OCI-LY1 (cell line): Measurements from ENCODE around the gene KIFBP.
A peak's percentile ranks its signal among the peaks of the same experiment; 100 is the strongest.

Source experiments
- H2AFZ ChIP-seq: fragments of 200-600 bp; sonication (generic), shearing (Covaris generic); 2 replicates; pipeline ENCODE4 v1.6.0; 2014; ENCODE audit warnings: antibody characterized with exemption, mild to moderate bottlenecking, low read length
- H3F3A ChIP-seq: fragments of 200-600 bp; sonication (generic), shearing (Covaris generic); 2 replicates; pipeline ENCODE4 v1.6.0; 2014; ENCODE audit warnings: mild to moderate bottlenecking, antibody characterized with exemption, low read length, moderate library complexity; ENCODE audit not compliant: insufficient read depth
- H3K27ac ChIP-seq: fragments of 200-600 bp; sonication (generic); 2 replicates; pipeline ENCODE4 v1.5.1; 2014; ENCODE audit warnings: low read length, mixed run types, mild to moderate bottlenecking, low read depth; ENCODE audit not compliant: poor library complexity, severe bottlenecking
- H3K27me3 ChIP-seq: fragments of 200-600 bp; sonication (generic); 2 replicates; pipeline ENCODE4 v1.6.0; 2014; ENCODE audit warnings: antibody characterized with exemption, mild to moderate bottlenecking, low read length, moderate library complexity; ENCODE audit not compliant: insufficient read depth
- H3K36me3 ChIP-seq: fragments of 200-600 bp; sonication (generic); 2 replicates; pipeline ENCODE4 v1.6.1; 2014; ENCODE audit warnings: mild to moderate bottlenecking, antibody characterized with exemption, low read length, moderate library complexity, mixed read lengths; ENCODE audit not compliant: insufficient read depth
- H3K4me1 ChIP-seq: fragments of 200-600 bp; sonication (generic); 2 replicates; pipeline ENCODE4 v1.5.1; 2014; ENCODE audit warnings: mild to moderate bottlenecking, low read length, moderate library complexity; ENCODE audit not compliant: insufficient read depth, severe bottlenecking
- H3K4me2 ChIP-seq: fragments of 200-600 bp; sonication (generic), shearing (Covaris generic); 2 replicates; pipeline ENCODE4 v1.6.1; 2014; ENCODE audit warnings: low read length
- H3K4me3 ChIP-seq: fragments of 200-600 bp; sonication (generic); 2 replicates; pipeline ENCODE4 v1.5.1; 2014; ENCODE audit warnings: low read length, low read depth, mild to moderate bottlenecking, mixed read lengths; ENCODE audit not compliant: poor library complexity, severe bottlenecking
- H3K79me2 ChIP-seq: fragments of 200-600 bp; shearing (Covaris generic); 2 replicates; pipeline ENCODE4 v1.6.1; 2016; ENCODE audit warnings: mixed run types, low read length, mixed read lengths; ENCODE audit not compliant: insufficient read depth
- H3K9ac ChIP-seq: fragments of 200-600 bp; sonication (generic), shearing (Covaris generic); 2 replicates; pipeline ENCODE4 v1.6.1; 2014; ENCODE audit warnings: mild to moderate bottlenecking, low read length, mixed read lengths
- H3K9me2 ChIP-seq: fragments of 200-600 bp; sonication (generic), shearing (Covaris generic); 2 replicates; pipeline ENCODE4 v1.6.1; 2014; ENCODE audit warnings: low read depth, mild to moderate bottlenecking, low read length, mixed read lengths
- H3K9me3 ChIP-seq: fragments of 200-600 bp; shearing (Covaris generic); 2 replicates; pipeline ENCODE4 v1.6.1; 2014; ENCODE audit warnings: low read length, mixed read lengths
- H4K20me1 ChIP-seq: fragments of 200-600 bp; sonication (generic), shearing (Covaris generic); 2 replicates; pipeline ENCODE4 v1.6.0; 2016; ENCODE audit warnings: mild to moderate bottlenecking, low read length; ENCODE audit not compliant: insufficient read depth
- CTCF ChIP-seq: fragments of 200-600 bp; sonication (generic), shearing (Covaris generic); IDR thresholded peaks from 2 replicates; pipeline ENCODE4 v1.5.1; 2017; ENCODE audit warnings: mild to moderate bottlenecking, antibody characterized with exemption, low read length, moderate library complexity, mixed read lengths
- EZH2 ChIP-seq: fragments of 200-600 bp; sonication (generic), shearing (Covaris generic); IDR thresholded peaks from 2 replicates; pipeline ENCODE4 v1.8.0; 2017; ENCODE audit warnings: borderline replicate concordance, mixed run types, mild to moderate bottlenecking, antibody characterized with exemption, low read length, moderate library complexity, mixed read lengths

The KIFBP gene

DNA sequence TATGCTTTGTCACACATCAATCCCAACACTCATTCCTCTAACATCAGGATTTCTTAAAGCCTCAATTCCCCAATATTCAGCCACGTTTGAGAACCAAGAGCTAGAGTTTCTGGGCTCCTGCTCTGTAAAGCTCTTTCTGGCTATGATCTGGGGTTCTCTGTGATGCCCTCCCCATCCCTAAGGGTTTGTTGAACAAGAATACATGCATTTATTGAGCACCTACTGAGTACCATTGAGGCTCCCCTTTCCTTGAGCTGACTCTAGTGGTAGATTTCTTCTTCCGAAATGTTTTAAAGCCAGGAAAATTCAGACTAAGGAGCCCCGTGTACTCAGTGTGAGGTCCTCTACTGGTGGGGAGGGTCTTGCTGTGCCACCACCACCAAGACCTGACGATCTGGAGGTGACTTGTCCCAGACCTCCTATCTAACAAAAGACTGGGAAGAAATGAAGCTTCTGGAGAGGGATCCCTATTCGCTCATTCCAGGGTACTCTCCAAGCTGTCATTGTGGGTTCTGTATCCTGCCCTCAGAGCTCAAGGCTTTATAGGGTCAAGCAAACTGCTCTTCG, 76.2 kb downstream of the KIFBP start:
- Histone ChIP-seq H3K27ac (no peak overlapping the region), H3K27me3 (peaks cover 4% of the 10 kb centered on the region; the same call in 1 of the 2 replicates), H3F3A (no peaks in the 10 kb centered on the region), H4K20me1 (no peaks in the 10 kb centered on the region), H3K4me3 (no peak overlapping the region), H3K9me2 (no peaks in the 10 kb centered on the region), H3K36me3 (no peaks in the 10 kb centered on the region), H3K9me3 (no peaks in the 10 kb centered on the region), H3K79me2 (no peaks in the 10 kb centered on the region), H2AFZ (no peak overlapping the region), H3K4me2 (no peak overlapping the region), H3K9ac (no peak overlapping the region), H3K4me1 (peaks cover 11% of the 10 kb centered on the region)
- TF ChIP-seq CTCF (peak; percentile 51), EZH2 (no peak)

DNA sequence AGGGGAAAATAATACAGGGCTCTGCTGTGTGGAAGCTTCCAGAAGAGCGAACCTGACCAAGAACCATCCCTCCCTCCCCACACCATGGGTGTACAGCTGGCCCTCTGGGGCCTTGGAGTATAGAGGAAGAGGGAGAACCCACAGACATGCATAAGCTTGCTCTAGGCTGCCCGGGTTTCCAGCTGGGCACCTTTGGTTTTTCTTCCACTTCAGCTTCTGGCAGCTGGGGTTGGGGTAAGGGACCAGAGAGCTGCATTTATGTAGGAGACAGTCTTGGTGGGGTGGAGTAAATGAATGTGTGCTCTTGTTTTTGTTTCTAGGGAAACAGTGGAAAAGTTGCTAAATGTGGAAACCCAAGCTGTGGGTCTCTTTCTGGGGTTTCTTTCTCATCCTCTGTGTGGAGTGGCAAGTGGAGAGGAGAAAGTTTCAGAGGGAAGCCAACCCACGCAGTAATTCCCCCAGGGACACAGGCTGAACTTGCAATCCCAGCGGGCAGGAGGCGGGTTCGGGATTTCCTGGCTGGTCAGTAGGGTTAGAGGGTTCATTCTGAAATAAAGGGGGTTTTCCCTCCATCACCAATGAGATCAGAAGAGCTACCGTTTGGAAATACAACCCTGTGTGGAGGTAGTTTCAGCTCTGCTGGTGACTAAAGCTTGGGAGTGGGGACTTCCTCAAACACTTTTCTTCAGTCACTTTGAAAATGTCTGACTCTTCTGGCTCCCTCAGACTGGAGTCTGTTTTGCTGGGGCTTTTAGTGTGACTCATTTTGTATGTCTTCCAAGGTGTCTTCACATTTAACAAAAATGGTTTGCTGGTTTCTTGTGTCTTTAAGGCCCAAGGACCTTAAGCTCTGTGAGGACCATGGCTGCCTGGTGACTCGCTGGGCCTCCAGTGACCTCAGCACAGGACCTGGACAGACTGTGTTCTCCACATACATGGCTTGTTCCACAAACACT, 77.1 kb downstream of the KIFBP start:
- no peak overlapping the region for H3K27ac ChIP-seq
- H3K4me2 ChIP-seq: no peak overlapping the region
- no peak overlapping the region for H3K9ac ChIP-seq
- H3K79me2 ChIP-seq: no peaks in the 10 kb centered on the region
- H3K9me2 ChIP-seq: no peaks in the 10 kb centered on the region
- H3K9me3 ChIP-seq: no peaks in the 10 kb centered on the region
- H3K27me3 ChIP-seq: peaks cover 4% of the 10 kb centered on the region; the same call in 1 of the 2 replicates
- H3K4me3 ChIP-seq: no peak overlapping the region
- H4K20me1 ChIP-seq: no peaks in the 10 kb centered on the region
- H3K4me1 ChIP-seq: peaks cover 11% of the 10 kb centered on the region
- no peaks in the 10 kb centered on the region for H3K36me3 ChIP-seq
- no peak overlapping the region for H2AFZ ChIP-seq
- H3F3A ChIP-seq: no peaks in the 10 kb centered on the region
- no peak for TF ChIP-seq CTCF
- TF ChIP-seq EZH2: no peak
